ENCODE results near the gene ARPP21. TPM values are rescaled to one million over a fixed set of nuclear protein-coding genes. Genes with fewer than 3 reads are reported as not detected.

ARPP21 gene
- total RNA-seq, 1 donor from 2014 or later: not detected

DNA sequence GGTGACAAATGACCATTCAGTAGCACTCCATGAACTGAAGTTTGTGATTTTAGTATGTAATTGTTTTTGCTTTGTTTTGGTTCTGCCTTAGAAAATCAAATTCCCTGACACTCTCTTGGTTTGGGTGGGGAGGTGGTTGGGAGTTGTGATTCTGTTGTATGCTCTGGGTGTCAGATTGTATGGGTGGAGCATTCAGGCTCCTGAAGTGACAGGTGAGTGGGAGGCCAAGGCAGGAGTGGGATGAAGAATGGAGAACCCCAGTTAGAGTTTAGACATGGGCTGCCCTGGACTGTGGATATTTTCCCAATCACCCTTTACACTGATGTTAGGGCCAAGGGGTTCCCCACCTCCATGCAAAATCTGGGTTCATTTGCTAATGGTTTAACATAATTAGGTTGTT, 83.6 kb downstream of the ARPP21 start:
- Histone ChIP-seq H3K4me1 (no peaks in the 10 kb centered on the region), H3K9me3 (no peaks in the 10 kb centered on the region), H3K36me3 (no peaks in the 10 kb centered on the region), H3K4me3 (no peak overlapping the region), H3K27me3 (peaks cover 27% of the 10 kb centered on the region), H3K27ac (no peak overlapping the region)
- ATAC-seq: no peak
- no peak for DNase-seq
- TF ChIP-seq, protein P1, sequence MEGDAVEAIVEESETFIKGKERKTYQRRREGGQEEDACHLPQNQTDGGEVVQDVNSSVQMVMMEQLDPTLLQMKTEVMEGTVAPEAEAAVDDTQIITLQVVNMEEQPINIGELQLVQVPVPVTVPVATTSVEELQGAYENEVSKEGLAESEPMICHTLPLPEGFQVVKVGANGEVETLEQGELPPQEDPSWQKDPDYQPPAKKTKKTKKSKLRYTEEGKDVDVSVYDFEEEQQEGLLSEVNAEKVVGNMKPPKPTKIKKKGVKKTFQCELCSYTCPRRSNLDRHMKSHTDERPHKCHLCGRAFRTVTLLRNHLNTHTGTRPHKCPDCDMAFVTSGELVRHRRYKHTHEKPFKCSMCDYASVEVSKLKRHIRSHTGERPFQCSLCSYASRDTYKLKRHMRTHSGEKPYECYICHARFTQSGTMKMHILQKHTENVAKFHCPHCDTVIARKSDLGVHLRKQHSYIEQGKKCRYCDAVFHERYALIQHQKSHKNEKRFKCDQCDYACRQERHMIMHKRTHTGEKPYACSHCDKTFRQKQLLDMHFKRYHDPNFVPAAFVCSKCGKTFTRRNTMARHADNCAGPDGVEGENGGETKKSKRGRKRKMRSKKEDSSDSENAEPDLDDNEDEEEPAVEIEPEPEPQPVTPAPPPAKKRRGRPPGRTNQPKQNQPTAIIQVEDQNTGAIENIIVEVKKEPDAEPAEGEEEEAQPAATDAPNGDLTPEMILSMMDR (IDR thresholded peaks at IDR 0.05): no peak
- intact Hi-C loops (cut with DNase I): no loop called here

DNA sequence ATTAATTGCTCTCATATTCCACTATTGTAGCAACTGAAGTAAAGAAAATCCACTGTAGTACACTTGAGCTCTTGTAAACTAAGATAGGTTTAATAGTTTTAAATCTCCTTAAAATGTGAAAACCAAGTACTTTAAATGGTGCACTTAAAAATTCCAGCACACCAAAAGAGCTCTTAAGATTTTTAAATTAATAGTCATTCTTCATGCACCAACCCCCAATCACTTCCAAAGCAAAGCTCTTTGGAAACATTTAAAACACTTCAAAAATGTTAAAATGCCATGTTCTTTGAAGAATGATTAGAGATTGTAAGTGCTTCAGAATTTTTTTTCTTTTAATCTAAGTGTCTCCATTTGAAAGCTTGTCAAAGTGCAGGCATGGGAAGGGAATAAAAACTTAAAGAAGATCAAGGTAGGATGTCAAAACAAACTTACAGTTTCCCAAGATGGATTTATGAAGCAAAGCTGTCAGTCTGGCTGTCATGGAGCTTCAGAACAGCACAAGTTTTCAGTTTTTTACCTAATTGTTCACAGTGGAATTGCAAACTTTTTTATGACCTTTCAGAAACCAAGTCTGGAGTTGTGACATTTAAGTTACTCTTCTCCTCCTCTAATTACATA, 84.3 kb downstream of the ARPP21 start:
- Histone ChIP-seq H3K27me3 (peaks cover 31% of the 10 kb centered on the region), H3K27ac (no peak overlapping the region), H3K9me3 (no peaks in the 10 kb centered on the region), H3K4me3 (no peak overlapping the region), H3K4me1 (no peaks in the 10 kb centered on the region), H3K36me3 (no peaks in the 10 kb centered on the region)
- ATAC-seq (peak; percentile 54), DNase-seq (no peak)
- intact Hi-C loops (cut with DNase I): no loop called here
- TF ChIP-seq, protein P1 (IDR thresholded peaks at IDR 0.05): no peak

- no peak overlapping the region for H3K4me3 ChIP-seq
- no peaks in the 10 kb centered on the region for H3K36me3 ChIP-seq
- peaks cover 30% of the 10 kb centered on the region for H3K27me3 ChIP-seq
- no peaks in the 10 kb centered on the region for H3K9me3 ChIP-seq
- intact Hi-C loops (cut with DNase I): no loop called here
- TF ChIP-seq, protein P1 (IDR thresholded peaks at IDR 0.05): no peak
- no peak overlapping the region for H3K27ac ChIP-seq
- DNase-seq: no peak
- H3K4me1 ChIP-seq: no peaks in the 10 kb centered on the region
- no peak for ATAC-seq
Measured at GRCh38 chr3:35724106-35724505, 84.8 kb downstream of the ARPP21 start.

DNA sequence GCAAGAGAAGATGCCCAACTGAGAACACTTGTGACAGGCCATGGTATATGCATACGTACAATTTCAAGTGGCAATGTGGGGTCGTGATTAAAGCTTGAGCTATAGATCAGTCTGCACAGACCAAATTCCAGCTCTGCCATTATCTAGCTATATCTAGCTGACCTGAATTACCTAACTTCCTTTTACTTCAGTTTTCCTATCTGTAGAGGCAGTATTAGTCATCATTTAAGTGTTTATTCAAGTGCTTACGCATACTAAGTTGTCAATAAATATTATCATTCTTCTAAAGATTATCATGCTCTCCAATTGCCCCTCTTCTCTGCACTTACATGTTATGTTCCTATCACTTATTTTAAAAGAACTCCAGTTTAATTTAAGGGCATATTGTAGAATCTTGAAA, 87.9 kb downstream of the ARPP21 start:
- TF ChIP-seq, protein P1 (IDR thresholded peaks at IDR 0.05): no peak
- ATAC-seq: no peak
- Histone ChIP-seq H3K36me3 (no peaks in the 10 kb centered on the region), H3K27me3 (peaks cover 11% of the 10 kb centered on the region), H3K4me3 (no peak overlapping the region), H3K4me1 (no peaks in the 10 kb centered on the region), H3K9me3 (no peaks in the 10 kb centered on the region), H3K27ac (no peak overlapping the region)
- DNase-seq: no peak
- intact Hi-C loops (cut with DNase I): no loop called here

- Histone ChIP-seq H3K9me3 (no peaks in the 10 kb centered on the region), H3K4me1 (no peaks in the 10 kb centered on the region), H3K4me3 (no peak overlapping the region), H3K36me3 (no peaks in the 10 kb centered on the region), H3K27ac (no peak overlapping the region), H3K27me3 (peaks cover 10% of the 10 kb centered on the region)
- intact Hi-C loops (cut with DNase I): no loop called here
- TF ChIP-seq, protein P1 (IDR thresholded peaks at IDR 0.05): no peak
- ATAC-seq (no peak), DNase-seq (no peak)
Measured at GRCh38 chr3:35733341-35733740, 94.0 kb downstream of the ARPP21 start.

- TF ChIP-seq, protein P1 (IDR thresholded peaks at IDR 0.05): no peak
Measured at GRCh38 chr3:35733864-35734263, 94.5 kb downstream of the ARPP21 start.

More at GRCh38 chr3:35733864-35734263, 94.5 kb downstream of the ARPP21 start:
- DNase-seq (no peak), ATAC-seq (no peak)
- H3K9me3 ChIP-seq: no peaks in the 10 kb centered on the region
- peaks cover 7% of the 10 kb centered on the region for H3K27me3 ChIP-seq
- intact Hi-C loops (cut with DNase I): no loop called here
- no peak overlapping the region for H3K4me3 ChIP-seq
- no peaks in the 10 kb centered on the region for H3K36me3 ChIP-seq
- H3K4me1 ChIP-seq: no peaks in the 10 kb centered on the region
- H3K27ac ChIP-seq: no peak overlapping the region
